ENCODE results near the gene FXR2. TPM values are rescaled to one million over a fixed set of nuclear protein-coding genes. Genes with fewer than 3 reads are reported as not detected.

Gene FXR2
- total RNA-seq, 1 experiment from 2014 or later, result 36.4 TPM

DNA sequence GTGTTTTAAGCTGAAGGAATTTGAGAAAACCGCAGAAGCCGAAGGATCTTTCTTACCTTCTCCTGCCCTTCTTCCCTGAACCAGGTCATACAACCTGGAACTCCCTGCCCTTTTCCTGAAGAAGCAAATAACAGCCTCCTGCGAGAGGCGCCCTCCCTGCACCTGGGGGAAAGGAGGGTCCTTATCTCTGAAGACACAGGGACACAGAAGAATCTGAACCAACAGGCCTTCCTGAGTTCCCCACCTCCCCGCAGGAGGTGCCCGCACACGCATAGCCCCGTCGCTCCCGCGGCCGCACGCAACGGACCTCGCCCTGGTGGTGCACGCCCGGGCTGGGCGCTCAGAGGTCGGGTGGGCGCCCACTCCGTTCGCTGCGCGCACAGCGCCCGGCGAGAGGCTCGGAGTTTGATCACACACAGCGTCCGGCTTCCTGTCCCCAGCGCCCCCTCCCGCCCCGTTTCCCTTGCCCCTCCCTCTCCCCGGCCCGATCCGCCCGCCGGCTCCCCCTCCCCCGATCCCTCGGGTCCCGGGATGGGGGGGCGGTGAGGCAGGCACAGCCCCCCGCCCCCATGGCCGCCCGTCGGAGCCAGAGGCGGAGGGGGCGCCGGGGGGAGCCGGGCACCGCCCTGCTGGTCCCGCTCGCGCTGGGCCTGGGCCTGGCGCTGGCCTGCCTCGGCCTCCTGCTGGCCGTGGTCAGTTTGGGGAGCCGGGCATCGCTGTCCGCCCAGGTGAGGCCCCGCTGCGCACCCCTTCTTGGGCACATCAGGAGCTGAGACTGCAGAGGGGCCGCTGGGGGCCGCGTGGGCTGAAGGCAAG, 65.9 kb downstream of the FXR2 start, which contains the start of gene TNFSF12:
TNFSF12 (plus strand) TSS at position 474 of the 816 bp plus-strand sequence; CDS start at position 570, 96 bp downstream.
- no peaks in the 10 kb centered on the region for H3K36me3 Mint-ChIP-seq (ENCODE audit: insufficient read depth in 1 of 3, low read depth in 3 of 3)
- Histone ChIP-seq H3K9me3 (ENCODE audit: control insufficient read depth, low read depth, low read length) (no peaks in the 10 kb centered on the region), H3K79me2 (ENCODE audit: insufficient read depth, low read length) (no peaks in the 10 kb centered on the region), H3K79me1 (ENCODE audit: insufficient read depth, low read depth, low read length, poor library complexity, severe bottlenecking) (no peaks in the 10 kb centered on the region), H2BK15ac (ENCODE audit: low read depth, low read length) (no peak within 1 kb of the TSS), H4K20me1 (ENCODE audit: control insufficient read depth, insufficient read depth, insufficient read length) (no peaks in the 10 kb centered on the region), H3K9ac (ENCODE audit: extremely low read depth, insufficient read length, low read length) (no peak within 1 kb of the TSS), H2BK12ac (ENCODE audit: insufficient read length, low read depth, low read length) (no peak within 1 kb of the TSS), H2AFZ (ENCODE audit: low read length) (no peak within 1 kb of the TSS), H3K23ac (ENCODE audit: insufficient read length, low read depth, low read length) (no peak within 1 kb of the TSS), H2AK5ac (ENCODE audit: insufficient read length, low read length) (no peak within 1 kb of the TSS), H3K18ac (ENCODE audit: insufficient read length, low read depth, low read length) (no peak within 1 kb of the TSS), H3K56ac (ENCODE audit: insufficient read length, low read depth, low read length) (no peak within 1 kb of the TSS), H3T11ph (ENCODE audit: low read length) (no peak within 1 kb of the TSS), H3K4ac (ENCODE audit: low read depth, low read length) (no peak within 1 kb of the TSS), H3K4me2 (ENCODE audit: insufficient read depth, insufficient read length, low read length) (peak within 1 kb of the TSS; percentile 64), H2BK20ac (ENCODE audit: low read depth, low read length, poor library complexity, severe bottlenecking) (no peak within 1 kb of the TSS), H3K27ac (ENCODE audit: insufficient read length, low read depth, low read length) (no peak within 1 kb of the TSS), H3K23me2 (ENCODE audit: insufficient read length, low read depth, low read length, poor library complexity, severe bottlenecking) (peaks cover 6% of the 10 kb centered on the region), H4K5ac (ENCODE audit: insufficient read length, low read depth, low read length) (no peak within 1 kb of the TSS), H2BK5ac (ENCODE audit: insufficient read length, low read length) (no peak within 1 kb of the TSS), H2BK120ac (ENCODE audit: low read depth, low read length, poor library complexity, severe bottlenecking) (no peak within 1 kb of the TSS), H3K27me3 (ENCODE audit: insufficient read depth, low read length) (0 out of 2 replicates have a peak, but pooled peaks cover 2% of the 10 kb centered on the region), H4K8ac (replicated peaks; ENCODE audit: insufficient read length, low read depth, low read length) (no peak within 1 kb of the TSS), H3K14ac (ENCODE audit: insufficient read depth, low read length) (no peak within 1 kb of the TSS), H3K4me1 (ENCODE audit: insufficient read depth, low read length) (peaks cover 2% of the 10 kb centered on the region; the same call in 1 of the 2 replicates), H4K91ac (ENCODE audit: insufficient read length, low read depth, low read length) (no peak within 1 kb of the TSS)
- TF ChIP-seq, protein P1, sequence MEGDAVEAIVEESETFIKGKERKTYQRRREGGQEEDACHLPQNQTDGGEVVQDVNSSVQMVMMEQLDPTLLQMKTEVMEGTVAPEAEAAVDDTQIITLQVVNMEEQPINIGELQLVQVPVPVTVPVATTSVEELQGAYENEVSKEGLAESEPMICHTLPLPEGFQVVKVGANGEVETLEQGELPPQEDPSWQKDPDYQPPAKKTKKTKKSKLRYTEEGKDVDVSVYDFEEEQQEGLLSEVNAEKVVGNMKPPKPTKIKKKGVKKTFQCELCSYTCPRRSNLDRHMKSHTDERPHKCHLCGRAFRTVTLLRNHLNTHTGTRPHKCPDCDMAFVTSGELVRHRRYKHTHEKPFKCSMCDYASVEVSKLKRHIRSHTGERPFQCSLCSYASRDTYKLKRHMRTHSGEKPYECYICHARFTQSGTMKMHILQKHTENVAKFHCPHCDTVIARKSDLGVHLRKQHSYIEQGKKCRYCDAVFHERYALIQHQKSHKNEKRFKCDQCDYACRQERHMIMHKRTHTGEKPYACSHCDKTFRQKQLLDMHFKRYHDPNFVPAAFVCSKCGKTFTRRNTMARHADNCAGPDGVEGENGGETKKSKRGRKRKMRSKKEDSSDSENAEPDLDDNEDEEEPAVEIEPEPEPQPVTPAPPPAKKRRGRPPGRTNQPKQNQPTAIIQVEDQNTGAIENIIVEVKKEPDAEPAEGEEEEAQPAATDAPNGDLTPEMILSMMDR (conservative IDR thresholded peaks at IDR 0.05), result no peak; the same call in 2 of the 3 replicates
- H3K4me3 Mint-ChIP-seq, result peak within 1 kb of the TSS; percentile 67 to 83
- peaks cover 27% of the 10 kb centered on the region for H3K27me3 Mint-ChIP-seq (ENCODE audit: low read depth)
- H3K27ac Mint-ChIP-seq, result no peak within 1 kb of the TSS
- peak; percentile 68 for DNase-seq
- H3K4me1 Mint-ChIP-seq, result peaks cover 3 to 9% of the 10 kb centered on the region in 2 experiments; a peak in 3 of 4 replicates
- 0 out of 5 replicates have a peak, but pooled peaks cover 0 to 2% of the 10 kb centered on the region in 2 experiments for H3K9me3 Mint-ChIP-seq
- WGBS (ENCODE audit: extremely low coverage, insufficient read length, low lambda C conversion rate), result no CpG with 5 or more reads among the region's 65 CpGs

Measured in H9 (cell line).